ENCODE results near the gene TBL3.

Gene TBL3

GRCh38 chr16:1991948-1992703 is 20.3 kb downstream of the TBL3 start:
- no peak for TF ChIP-seq CTCF (IDR thresholded peaks at IDR 0.05)
- Histone ChIP-seq H3K4me3 (peak overlapping the region; percentile 64), H3K27ac (peak overlapping the region in 1 of 2 donors; percentile 19)
- DNase-seq (ENCODE audit: low spot score): peak; percentile 92

- DNase-seq (ENCODE audit: low spot score): no peak
- Histone ChIP-seq H3K27ac (no peak overlapping the region), H3K4me3 (peak overlapping the region; percentile 64)
- TF ChIP-seq CTCF (IDR thresholded peaks at IDR 0.05): no peak
Observed at GRCh38 chr16:1992704-1993317, 21.0 kb downstream of the TBL3 start.

- no peak for TF ChIP-seq CTCF (IDR thresholded peaks at IDR 0.05)
- Histone ChIP-seq H3K4me3 (no peak overlapping the region), H3K27ac (no peak overlapping the region)
- DNase-seq (ENCODE audit: low spot score): no peak
Observed at GRCh38 chr16:1993731-1994131, 21.9 kb downstream of the TBL3 start.

GRCh38 chr16:1997494-1998359 is 25.9 kb downstream of the TBL3 start:
- DNase-seq (ENCODE audit: low spot score): no peak
- TF ChIP-seq CTCF (IDR thresholded peaks at IDR 0.05): no peak
- peak overlapping the region in 1 of 2 donors; percentile 16 for H3K27ac ChIP-seq
- H3K4me3 ChIP-seq: no peak overlapping the region

GRCh38 chr16:1998360-1998835 is 26.5 kb downstream of the TBL3 start:
- no peak for TF ChIP-seq CTCF (IDR thresholded peaks at IDR 0.05)
- H3K4me3 ChIP-seq: no peak overlapping the region
- H3K27ac ChIP-seq: peak overlapping the region in 1 of 2 donors; percentile 16
- DNase-seq (ENCODE audit: low spot score): no peak

- DNase-seq (ENCODE audit: low spot score): no peak
- H3K4me3 ChIP-seq: no peak overlapping the region
- no peak overlapping the region for H3K27ac ChIP-seq
- TF ChIP-seq CTCF (IDR thresholded peaks at IDR 0.05): no peak
Observed at GRCh38 chr16:1998852-1999801, 27.3 kb downstream of the TBL3 start.

Measured in coronary artery (tissue), 2 donors.